HG03097 (cell line): ENCODE results near the gene RIN3.

ENCODE experiments used
- ATAC-seq: cut with Tn5 transposase; IDR thresholded peaks from one replicate; pipeline ENCODE4 v1.9.1; 2021; ENCODE audit not compliant: unreplicated experiment, low FRiP score

The RIN3 gene

DNA sequence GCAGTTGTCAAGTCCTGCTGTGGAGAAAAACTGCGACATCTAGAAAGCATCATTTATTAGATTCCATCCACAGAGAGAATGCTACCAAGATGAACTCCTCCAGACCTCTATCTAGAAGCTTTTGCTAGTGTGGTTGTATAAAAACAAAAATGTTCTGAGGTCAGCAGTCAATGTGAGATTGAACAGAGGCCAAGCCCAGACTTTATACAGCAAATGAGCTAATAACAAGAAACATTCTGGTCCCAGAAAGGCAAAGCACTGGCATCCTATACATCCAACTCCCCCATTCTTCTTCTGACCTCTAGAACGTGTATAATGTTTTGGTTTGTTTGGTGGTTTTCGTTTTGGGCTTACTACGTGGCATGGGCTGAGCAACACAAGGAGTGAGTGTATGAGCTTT, 26.7 kb upstream of the RIN3 start:
- no peak for ATAC-seq

DNA sequence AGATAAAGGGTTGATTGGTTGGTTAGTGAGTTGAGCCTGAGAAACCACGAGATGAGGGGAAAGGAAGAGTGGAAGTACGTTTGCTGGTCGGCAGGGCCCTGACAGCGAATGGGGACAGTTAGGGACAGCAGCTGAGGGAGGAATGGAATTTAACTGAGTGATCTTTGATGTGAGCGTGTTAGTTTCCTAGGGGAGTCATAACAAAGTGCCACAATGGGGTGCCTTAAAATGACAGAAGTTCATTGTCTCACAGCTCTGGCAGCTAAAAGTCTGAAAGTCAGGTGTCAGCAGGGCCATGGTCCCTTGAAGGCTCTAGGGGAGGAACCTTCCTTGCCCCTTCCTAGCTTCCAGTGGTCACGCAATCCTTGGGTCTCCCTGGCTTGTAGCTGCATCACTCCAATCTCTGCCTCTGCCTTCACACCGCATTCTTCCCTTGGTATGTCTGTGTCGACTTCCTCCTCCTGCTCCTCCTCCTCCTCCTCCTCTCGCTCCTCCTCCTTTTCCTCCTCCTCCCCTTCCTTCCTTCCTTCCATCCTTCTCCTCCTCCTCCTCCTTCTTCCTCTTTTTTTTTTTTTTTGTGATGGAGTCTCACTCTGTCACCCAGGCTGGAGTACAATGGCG, 26.0 kb upstream of the RIN3 start:
- ATAC-seq = no peak

DNA sequence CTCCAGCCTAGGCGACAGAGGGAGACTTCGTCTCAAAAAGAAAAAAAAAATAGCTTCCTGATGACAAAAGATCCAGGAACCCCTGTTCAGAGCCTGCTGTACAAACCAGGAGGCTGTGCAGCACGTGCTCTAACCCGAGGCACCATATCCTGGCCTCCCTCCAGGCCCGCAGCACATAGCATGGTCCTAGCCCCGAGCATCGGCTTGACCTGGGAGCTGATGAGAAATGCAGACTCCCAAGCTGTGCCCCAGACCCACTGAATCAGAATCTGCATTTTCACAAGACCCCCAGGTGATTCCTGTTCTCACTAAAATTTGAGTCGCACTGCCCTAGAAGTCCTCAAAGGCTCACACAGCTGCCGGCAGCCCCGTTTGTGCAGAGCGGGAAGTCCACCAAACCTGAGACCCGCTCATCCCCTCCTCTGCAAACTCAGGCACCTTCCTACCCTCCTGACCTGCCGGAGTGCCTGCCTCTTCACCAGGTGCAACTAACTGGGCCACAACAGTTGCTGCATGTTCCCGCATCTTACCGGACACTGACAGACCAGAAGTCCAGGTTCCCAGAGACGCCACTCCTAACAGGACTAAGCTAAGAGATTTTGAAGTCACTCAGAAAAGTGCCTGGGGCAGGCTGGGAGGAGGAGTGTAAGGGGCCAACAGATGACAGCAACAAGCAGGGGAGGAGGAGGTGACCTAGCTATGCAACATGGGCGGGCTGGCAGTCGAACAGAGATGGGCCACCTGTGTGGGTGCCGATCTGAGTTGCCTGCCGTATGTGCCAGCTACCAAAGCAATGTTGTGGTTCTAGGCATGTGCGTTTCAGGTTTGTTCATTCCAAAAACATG, 24.0 kb upstream of the RIN3 start:
- ATAC-seq = no peak

DNA sequence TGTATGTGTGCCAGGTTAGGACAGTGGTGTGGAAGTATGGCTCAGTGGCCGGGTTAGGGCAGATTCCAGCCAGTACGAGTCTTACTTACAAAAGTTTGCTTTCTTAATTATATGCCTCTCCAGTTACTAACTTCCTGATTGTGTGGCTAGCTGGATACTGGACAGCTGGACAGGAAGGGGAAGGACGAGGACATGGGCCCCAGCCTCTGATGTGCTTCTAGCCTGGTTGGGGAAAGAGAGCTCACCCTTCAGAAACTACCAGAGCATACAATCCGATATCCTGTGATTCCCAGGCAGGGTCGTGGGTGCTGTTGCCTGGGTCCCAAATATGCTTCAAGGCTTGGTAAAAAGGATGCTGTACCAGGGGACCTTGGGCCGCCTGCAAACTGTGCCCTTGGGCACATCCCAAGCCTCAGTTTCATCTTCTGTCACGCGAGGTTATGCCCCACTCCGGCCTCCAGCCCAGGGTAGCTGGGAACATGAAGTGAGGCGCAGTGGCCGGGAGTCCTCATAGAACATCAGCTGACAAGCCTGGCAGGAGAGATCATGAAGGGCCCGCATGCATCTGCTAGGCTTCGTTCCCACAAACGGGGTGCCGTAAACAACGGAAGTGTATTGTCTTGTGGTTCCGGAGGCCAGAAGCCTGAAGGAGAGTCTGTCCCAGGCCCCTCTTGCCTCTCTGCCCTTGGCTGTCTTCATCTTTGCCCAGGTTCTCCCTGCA, 23.2 kb upstream of the RIN3 start:
- no peak for ATAC-seq

DNA sequence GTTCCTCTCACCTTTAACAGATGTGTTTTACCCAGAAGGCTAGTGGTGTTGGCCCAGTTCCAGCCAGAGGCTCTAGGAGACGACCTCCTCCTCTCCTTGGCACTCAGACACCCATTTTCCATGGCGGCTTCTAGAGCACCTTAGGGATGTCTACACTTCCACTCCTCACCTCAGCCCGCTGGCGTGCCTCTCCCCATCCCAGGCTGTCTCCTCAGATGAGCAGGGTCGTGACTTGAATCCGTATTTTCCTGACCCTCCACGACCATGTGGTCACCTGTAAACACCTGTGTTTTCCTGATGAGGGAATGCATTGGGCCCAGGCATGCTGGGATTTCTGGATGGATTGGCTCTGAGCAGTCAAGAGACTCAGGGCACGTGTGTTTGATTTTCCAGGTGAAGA, 21.8 kb upstream of the RIN3 start:
- ATAC-seq = no peak

DNA sequence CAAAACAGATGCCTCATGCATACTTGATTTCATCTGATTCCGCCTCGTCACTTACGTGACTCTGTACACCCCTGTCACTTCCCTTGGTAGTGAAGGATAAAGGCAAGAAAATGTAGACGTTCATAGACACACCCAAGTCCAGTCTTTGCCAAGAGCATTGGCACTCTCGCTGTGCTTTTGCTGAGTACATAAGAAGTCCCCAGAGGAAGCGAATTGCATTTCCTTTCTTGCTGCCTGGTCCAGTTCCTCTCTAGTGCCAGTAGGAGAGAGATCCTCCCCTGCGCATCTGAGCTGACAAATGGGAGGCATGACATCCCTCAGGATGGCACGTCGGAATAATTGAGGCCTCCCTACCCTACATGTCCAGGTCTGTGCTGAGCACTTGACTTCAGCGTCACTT, 21.3 kb upstream of the RIN3 start:
- ATAC-seq = no peak

DNA sequence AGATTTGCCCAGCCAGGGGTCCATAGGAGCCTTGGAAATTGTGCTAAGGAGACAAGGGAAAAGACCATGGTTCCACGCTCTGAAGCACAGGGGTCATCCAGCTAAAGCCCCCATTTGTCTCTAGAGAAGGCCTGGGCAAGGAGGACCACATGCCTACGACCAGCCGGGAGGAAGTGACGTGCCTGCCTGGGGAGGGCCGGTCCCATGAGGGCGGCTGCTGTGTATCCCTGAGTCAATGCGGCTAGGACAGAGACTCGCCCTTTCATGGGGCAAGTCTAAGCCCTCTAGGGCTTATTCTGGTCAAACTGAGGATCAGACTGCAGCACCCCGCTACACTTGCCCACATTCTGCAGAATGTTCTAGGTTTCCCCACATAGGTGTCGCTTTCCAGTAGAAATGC, 20.6 kb upstream of the RIN3 start:
- ATAC-seq = no peak

DNA sequence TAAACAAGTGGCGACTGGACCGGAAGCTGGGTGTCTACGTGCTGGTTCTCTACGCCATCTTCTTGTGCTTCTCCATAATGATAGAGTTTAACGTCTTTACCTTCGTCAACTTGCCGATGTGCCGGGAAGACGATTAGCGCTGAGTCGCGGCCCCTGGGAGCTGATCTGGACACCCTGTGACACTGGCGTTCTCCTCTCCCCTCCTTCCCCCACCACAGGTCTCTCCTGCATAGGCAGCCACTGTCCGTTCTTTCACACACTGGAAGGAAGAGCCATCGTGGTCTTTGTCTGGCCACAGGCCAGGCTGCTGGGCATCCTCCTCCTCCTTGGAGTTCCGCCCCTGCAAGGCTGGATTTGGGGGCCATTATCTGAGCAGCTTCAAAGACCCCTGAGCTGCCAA, 20.1 kb upstream of the RIN3 start:
- ATAC-seq = no peak

DNA sequence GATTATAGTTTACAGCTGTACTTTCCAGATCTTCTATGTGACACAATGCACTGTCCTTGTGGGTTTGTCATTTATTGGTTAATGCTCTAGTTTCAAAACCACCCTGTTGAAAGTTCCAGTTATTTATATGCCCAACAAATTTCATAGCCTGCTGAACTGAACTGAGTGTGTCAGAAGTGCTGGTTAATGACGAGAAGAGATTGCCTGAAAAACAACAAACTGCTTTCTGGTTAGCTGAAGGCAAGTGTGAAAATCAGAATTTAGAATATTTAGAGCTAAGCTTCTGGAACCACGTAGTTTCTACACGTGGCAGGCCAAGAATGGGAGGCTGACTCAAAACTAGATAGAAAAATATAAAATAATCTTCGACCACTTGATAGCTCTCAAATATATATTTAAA, 19.1 kb upstream of the RIN3 start:
- no peak for ATAC-seq

DNA sequence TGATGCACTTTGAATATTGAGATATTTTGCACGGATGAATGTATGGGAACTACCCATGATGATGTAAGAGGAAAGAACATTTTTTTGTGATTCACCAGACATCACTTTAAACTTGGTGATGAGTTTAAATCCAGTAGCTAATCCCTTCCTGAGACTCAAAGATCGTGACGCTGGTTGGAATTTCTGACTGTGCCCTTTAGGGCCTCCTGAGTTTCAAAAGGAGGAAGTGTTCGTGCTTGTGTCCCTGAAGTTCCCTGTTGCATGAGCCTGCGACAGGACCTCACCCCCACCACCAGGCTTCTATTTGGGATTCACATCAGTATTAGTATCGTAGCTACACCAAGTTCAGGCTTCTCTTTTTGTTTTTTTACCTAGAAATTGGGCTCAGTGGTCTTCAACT, 18.6 kb upstream of the RIN3 start:
- ATAC-seq = no peak

DNA sequence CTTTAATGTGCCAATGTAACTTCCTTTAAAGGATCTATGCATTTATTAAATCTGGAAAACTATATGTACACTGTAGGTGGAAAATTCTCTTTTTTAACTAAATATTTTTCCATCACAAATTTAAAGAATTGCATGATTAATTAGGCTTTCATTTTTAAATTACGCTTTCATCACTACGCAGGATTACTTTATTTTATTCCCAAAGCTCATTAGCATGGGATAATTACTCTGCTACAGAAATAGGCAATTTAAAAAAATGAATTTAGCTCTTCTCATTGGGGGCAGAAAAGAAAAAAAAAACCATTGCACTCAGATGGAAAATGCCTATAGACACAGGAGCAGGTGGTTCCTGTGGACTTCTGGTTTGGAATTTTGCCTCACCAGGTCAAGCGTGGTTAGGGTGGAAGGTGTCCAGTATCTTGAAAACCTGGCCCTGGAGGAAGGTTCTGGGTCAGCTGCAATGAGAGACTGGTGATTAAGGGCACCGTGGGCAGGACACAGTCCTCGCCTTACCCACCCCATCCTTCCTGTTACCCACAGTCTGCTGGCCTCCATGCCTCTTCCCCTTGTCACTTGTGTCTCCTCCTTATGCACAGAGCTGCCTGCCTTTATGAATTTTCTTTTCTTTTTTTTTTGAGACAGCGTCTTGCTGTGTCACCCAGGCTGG, 17.3 kb upstream of the RIN3 start:
- ATAC-seq = no peak

DNA sequence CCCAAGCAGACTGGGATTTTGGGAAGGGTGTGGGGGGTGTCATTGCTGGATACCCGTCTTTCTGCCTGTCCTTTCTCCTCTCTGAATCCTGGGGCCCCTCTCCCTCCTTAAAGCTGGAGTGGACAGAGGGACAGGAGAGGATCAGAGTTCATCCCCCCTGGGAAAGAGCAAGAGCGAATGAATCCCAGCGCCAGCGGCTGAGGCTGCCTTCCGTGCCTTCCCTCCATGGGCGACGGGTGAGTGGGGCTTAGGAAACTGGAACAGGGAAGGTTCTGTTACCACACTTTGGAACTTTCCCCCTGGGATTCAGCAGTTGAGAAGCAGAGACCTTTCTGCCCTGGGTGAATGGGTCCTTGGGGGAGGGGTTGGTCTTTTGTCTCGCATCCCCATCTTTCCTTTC, 16.2 kb upstream of the RIN3 start:
- ATAC-seq = no peak

DNA sequence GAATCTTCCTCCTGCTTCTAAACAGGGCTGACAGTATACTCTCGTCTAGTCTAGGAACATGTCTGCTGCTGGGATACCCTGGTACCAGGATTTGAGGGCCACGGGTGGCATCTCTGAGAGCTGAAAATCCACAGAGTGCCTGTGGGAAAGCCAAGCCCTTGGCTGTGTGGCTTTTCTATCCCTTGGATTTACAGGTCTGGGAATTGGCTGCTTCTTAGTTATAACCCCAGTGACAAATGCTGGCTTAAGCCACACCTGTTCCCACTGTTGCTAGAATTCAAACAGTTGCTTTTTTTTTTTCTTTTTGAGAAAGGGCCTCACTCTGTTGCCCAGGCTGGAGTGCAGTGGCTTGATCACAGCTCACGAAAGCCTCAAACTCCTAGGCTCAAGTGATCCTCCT, 14.3 kb upstream of the RIN3 start:
- no peak for ATAC-seq

DNA sequence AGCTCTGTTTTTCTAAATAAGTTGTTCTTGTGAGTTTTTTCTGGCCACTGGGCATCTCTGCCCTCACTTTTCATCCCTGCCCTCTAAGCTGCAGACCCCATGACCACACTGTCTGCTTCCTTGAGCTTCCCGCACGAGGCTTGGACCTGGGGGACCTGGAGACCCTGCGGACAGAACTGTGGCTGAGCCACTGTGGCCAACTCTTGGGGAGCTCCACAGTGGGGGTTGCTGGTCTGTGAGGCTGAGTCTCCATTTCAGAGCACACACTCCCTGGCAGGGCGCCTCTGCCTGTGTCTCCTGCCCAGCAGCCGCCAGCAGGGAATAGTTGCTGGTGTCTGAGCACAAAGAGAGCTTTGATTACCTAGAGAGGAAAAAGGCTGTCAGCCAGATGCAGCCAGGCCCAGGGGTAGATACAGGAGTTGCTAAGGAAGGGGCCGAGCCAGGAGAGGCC, 13.1 kb upstream of the RIN3 start:
- no peak for ATAC-seq

DNA sequence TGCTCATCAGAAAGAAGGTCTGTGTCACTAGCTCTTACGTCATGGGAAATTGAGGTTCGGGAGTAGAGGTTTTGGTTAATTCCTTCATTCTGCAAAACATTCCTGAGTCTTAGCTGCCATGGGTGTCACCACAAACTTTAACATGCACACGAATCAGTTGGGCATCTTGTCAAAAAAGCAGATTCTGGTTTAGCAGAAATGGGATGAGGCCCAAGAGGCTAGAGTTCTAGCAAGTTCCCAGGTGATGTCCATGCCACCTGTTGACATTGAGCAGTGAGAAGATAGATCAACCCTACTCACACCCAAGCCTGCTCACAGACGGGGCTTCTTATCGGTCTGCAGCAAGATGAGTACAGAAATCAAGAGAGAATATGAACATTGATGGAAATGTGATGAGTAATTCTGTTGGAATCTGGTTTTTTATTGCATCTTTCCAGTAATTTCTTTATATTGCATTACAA, 11.7 kb upstream of the RIN3 start:
- ATAC-seq = no peak

DNA sequence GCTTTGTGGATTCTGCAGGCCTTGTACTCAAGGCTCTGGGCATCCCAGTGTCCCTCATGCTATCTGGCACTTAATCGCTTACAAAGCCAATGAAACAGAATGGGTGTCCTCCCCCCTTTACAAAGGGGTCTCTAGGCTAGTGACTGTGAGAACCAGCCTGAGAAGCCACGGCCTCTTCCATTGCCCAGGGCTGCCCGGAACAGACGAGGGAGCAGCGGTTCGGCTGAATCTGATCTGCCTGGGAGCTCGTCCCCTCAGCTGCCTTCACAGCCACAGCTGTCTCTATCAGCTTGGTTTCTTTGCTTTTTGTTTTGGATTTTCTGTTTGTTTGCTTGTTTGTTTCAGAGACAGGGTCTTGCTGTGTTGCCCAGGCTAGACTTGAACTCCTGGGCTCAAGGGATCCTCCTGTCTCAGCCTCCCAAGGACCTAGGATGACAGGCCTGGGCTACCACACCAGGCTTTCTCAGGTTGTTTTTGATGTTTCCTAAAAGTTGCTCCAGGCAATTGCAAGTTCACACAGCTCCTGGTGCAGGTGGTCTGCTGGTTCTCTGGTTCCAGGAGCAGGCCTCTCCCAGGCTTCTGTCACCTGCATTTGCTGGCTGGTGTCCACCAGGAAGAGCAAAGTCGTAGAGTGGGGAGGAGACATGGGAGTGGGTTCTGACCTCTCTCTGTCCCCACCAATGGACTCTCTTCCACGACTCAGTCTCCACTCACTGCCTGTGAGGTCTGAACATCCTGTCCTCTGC, 10.9 kb upstream of the RIN3 start:
- ATAC-seq = no peak

DNA sequence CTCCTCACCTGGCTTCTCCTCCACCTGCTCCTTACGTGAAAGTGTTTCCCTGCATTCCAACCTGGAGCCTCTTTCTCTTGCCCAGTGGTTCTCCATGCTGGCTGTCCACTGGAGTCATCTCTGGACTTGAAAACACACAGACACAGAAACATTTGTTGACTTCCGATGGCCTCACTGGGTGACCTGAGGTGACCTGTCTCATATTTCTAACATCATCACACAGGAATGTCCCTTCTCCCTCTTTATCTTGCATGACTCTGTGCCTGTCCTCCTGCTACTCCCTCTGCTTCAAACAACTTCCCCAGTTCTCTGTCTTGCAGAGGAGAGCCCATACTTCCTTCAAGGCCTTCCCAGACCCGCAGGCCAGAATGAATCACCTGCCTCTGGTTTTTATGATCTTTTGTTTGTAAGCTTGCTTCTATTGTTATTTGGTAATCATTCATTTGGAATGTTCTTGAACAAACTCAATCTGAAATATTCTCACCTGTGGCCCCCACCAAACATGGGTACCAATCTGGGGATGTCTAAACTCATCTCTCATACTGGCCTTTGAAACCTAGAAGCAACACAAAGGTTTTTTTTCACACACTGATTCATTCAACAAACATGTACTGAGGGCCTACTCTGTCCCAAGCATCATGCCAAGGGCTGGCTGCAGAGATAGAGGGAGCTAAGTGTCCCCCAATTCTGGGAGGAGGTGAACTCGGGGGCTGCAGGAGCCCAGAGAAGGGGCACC, 9.7 kb upstream of the RIN3 start:
- no peak for ATAC-seq

DNA sequence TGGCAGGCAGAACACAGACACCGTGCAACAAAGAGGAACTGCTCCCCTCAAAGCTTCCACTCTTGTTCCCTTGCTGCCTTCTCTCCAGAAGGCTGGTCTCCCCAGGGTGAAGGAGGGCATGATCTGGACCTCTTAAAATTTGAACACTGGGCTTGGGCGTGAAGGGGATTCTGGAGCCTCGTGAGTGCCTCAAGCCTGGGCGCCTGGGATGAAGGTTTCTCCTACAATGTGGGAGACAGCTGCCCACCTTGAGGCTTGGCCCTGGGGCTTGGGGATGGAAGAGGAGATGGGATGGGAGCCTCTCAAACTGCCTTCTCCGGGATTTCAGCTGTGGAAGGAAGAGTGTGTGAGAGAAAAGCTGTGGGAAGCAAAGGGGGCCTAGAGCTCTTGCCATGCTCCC, 7.8 kb upstream of the RIN3 start:
- ATAC-seq = no peak

DNA sequence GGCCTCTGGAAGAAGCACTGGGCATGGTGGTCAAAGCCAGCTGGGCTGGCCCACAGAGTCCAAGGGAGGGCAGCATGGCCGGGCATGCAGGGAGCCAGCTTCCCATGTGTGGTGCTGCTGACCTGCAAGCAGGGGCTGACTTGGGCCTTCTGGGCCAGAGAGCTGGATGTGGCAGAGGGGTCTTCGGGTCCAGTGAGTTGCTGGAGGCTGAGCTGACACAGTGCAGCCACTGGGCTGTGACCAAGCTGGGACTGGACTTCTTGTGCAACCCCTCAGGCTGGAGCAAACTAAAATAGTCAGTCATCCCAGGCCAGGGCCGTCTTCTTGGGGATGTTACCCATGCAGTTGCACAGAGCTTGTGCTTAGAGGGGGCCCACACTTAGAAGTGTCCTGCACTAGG, 7.3 kb upstream of the RIN3 start:
- ATAC-seq = no peak
